Liver (tissue), 9 donors: ENCODE results near the gene UNKL. TPM values are rescaled to one million over a fixed set of nuclear protein-coding genes. Genes with fewer than 3 reads are reported as not detected.

Experiments used
- DNase-seq: peaks from one replicate; pipeline ENCODE4 v3.0.0-alpha.2; 2017; ENCODE audit warnings: low spot score
- H3K27ac ChIP-seq, 2 donors: one replicate each; pipeline ENCODE4 v1.7.0; 2013; ENCODE audit warnings: inconsistent platforms in 2 of 2, low read length in 2 of 2, control low read depth in 1 of 2, low read depth in 1 of 2, mild to moderate bottlenecking in 1 of 2
- H3K27me3 ChIP-seq, 4 donors: one replicate each; pipeline versions ENCODE4 v1.6.1 to v1.7.0; 2013; ENCODE audit warnings: low read length in 3 of 4, inconsistent platforms in 1 of 4, mild to moderate bottlenecking in 1 of 4, moderate library complexity in 1 of 4; ENCODE audit not compliant: control insufficient read depth in 4 of 4, insufficient read depth in 4 of 4
- H3K36me3 ChIP-seq, 4 donors: one replicate each; pipeline versions ENCODE4 v1.6.1 to v1.7.0; 2013; ENCODE audit warnings: low read length in 3 of 4, mild to moderate bottlenecking in 3 of 4, low read depth in 1 of 4, moderate library complexity in 1 of 4; ENCODE audit not compliant: control insufficient read depth in 4 of 4, insufficient read depth in 3 of 4
- H3K4me1 ChIP-seq, 4 donors: one replicate each; pipeline versions ENCODE4 v1.6.1 to v1.7.0; 2013; ENCODE audit warnings: low read length in 3 of 4, mild to moderate bottlenecking in 3 of 4, moderate library complexity in 1 of 4; ENCODE audit not compliant: control insufficient read depth in 4 of 4, insufficient read depth in 4 of 4
- H3K4me3 ChIP-seq, 3 donors: one replicate each; pipeline versions ENCODE4 v1.6.1 to v1.7.0; 2013; ENCODE audit warnings: low read length in 3 of 3, control low read depth in 1 of 3, low read depth in 1 of 3, mild to moderate bottlenecking in 1 of 3
- H3K9ac ChIP-seq, 2 donors: one replicate each; pipeline ENCODE4 v1.7.0; 2013; ENCODE audit warnings: low read length in 2 of 2, mild to moderate bottlenecking in 2 of 2, moderate library complexity in 2 of 2, control low read depth in 1 of 2, low read depth in 1 of 2
- H3K9me3 ChIP-seq, 4 donors: one replicate each; pipeline versions ENCODE4 v1.6.1 to v1.7.0; 2013; ENCODE audit warnings: low read length in 3 of 4; ENCODE audit not compliant: control insufficient read depth in 4 of 4
- EGR1 ChIP-seq, 2 donors: IDR thresholded peaks; 2 replicates each; pipeline ENCODE4 v1.6.1; 2016 to 2018; ENCODE audit warnings: antibody characterized with exemption in 2 of 2, low read depth in 2 of 2
- FOXA1 ChIP-seq: IDR thresholded peaks from 2 replicates; pipeline ENCODE4 v1.6.1; 2016; ENCODE audit warnings: antibody characterized with exemption
- FOXA2 ChIP-seq: IDR thresholded peaks from 2 replicates; pipeline ENCODE4 v1.6.1; 2016; ENCODE audit warnings: antibody characterized with exemption
- GABPA ChIP-seq, 2 donors: IDR thresholded peaks in 1 of 2; conservative IDR thresholded peaks in 1 of 2; 2 replicates each; pipeline ENCODE4 v1.6.1; 2016; ENCODE audit warnings: antibody characterized with exemption in 2 of 2, mild to moderate bottlenecking in 1 of 2, moderate library complexity in 1 of 2
- HNF4A ChIP-seq, 2 donors: conservative IDR thresholded peaks; 2 replicates each; pipeline ENCODE4 v1.6.1; 2016; ENCODE audit warnings: antibody characterized with exemption in 2 of 2, mild to moderate bottlenecking in 2 of 2
- HNF4G ChIP-seq: IDR thresholded peaks from 2 replicates; pipeline ENCODE4 v1.6.1; 2016; ENCODE audit warnings: antibody characterized with exemption
- JUND ChIP-seq, 2 donors: IDR thresholded peaks; 2 replicates each; pipeline ENCODE4 v1.6.1; 2016; ENCODE audit warnings: antibody characterized with exemption in 2 of 2
- RXRA ChIP-seq, 2 donors: IDR thresholded peaks; 2 replicates each; pipeline ENCODE4 v1.6.1; 2017 to 2018; ENCODE audit warnings: antibody characterized with exemption in 2 of 2, mild to moderate bottlenecking in 1 of 2
- SP1 ChIP-seq: IDR thresholded peaks from 2 replicates; pipeline ENCODE4 v1.6.1; 2018; ENCODE audit warnings: antibody characterized with exemption, mild to moderate bottlenecking
- YY1 ChIP-seq: IDR thresholded peaks from 2 replicates; pipeline ENCODE4 v1.6.1; 2016; ENCODE audit warnings: antibody characterized with exemption, mild to moderate bottlenecking
- WGBS: extraction: QIAGEN DNeasy Blood & Tissue Kit; methylation state at CpG from one replicate; pipeline ENCODE4 v1.1.7; 2013; 5-methylcytosine and 5-hydroxymethylcytosine counted together
- polyA plus RNA-seq, 2 donors: library from polyadenylated mRNA; stranded (reverse) in 1 of 2; unstranded in 1 of 2; fragments of 200-250 nt in 1 of 2; fragments of >200 nt in 1 of 2; fragmentation: Nextera tagmentation in 1 of 2; extraction: Ambion mirVana in 1 of 2; gene quantifications; one replicate each; pipeline versions ENCODE4 v1.2.1 to v1.2.3, GENCODE V29; 2013 to 2015
- total RNA-seq, 2 donors: library from RNA; depleted of rRNA; stranded (reverse); fragments of >200 nt; gene quantifications; one replicate each; pipeline ENCODE4 v1.2.3, GENCODE V29; 2014
- TF ChIP-seq, protein P1 (sequence below): IDR thresholded peaks from 2 replicates; pipeline ENCODE4 v1.6.1; 2016; ENCODE audit warnings: antibody characterized with exemption
- TF ChIP-seq, protein P2 (sequence below): IDR thresholded peaks from 2 replicates; pipeline ENCODE4 v1.6.1; 2016; ENCODE audit warnings: antibody characterized with exemption
- TF ChIP-seq, protein P3 (sequence below): IDR thresholded peaks from 2 replicates; pipeline ENCODE4 v1.6.1; 2016; ENCODE audit warnings: antibody characterized with exemption
- TF ChIP-seq, protein P4 (sequence below): IDR thresholded peaks from 2 replicates; pipeline ENCODE4 v1.6.1; 2016; ENCODE audit warnings: antibody characterized with exemption, mild to moderate bottlenecking
- donor health status: healthy.
- donor health status: healthy.
- donor health status: healthy.
- donor health status: healthy.
- donor health status: healthy.

The UNKL gene
- total and polyA plus RNA-seq, 4 donors, result 3.5 to 14.7 (median 6.6) TPM

DNA sequence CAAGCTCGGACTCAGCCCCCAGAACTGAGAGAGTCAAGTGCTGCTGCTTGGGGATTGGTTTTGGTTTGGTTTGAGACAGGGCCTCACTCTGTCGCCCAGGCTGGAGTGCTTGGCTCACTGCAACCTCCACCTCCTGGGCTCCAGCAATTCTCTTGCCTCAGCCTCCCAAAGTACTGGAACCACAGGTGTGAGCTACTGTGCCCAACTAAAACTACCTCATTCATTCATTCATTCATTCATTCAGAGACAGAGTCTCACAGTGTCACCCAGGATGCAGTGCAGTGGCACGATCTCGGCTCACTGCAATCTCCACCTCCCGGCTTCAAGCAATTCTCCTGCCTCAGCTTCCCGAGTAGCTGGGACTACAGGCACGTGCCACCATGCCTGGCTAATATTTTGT, 24.7 kb downstream of the UNKL start:
- Histone ChIP-seq H3K9me3 (no peaks in the 10 kb centered on the region), H3K4me1 (no peaks in the 10 kb centered on the region), H3K4me3 (no peak overlapping the region), H3K27me3 (no peaks in the 10 kb centered on the region), H3K27ac (no peak overlapping the region), H3K36me3 (peaks cover 20 to 58% (median 21%) of the 10 kb centered on the region in 4 donors), H3K9ac (no peak overlapping the region)
- TF ChIP-seq, protein P1, sequence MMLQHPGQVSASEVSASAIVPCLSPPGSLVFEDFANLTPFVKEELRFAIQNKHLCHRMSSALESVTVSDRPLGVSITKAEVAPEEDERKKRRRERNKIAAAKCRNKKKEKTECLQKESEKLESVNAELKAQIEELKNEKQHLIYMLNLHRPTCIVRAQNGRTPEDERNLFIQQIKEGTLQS, result no peak
- TF ChIP-seq FOXA2, result no peak
- TF ChIP-seq YY1, result no peak
- no peak for TF ChIP-seq HNF4G
- TF ChIP-seq, protein P2, sequence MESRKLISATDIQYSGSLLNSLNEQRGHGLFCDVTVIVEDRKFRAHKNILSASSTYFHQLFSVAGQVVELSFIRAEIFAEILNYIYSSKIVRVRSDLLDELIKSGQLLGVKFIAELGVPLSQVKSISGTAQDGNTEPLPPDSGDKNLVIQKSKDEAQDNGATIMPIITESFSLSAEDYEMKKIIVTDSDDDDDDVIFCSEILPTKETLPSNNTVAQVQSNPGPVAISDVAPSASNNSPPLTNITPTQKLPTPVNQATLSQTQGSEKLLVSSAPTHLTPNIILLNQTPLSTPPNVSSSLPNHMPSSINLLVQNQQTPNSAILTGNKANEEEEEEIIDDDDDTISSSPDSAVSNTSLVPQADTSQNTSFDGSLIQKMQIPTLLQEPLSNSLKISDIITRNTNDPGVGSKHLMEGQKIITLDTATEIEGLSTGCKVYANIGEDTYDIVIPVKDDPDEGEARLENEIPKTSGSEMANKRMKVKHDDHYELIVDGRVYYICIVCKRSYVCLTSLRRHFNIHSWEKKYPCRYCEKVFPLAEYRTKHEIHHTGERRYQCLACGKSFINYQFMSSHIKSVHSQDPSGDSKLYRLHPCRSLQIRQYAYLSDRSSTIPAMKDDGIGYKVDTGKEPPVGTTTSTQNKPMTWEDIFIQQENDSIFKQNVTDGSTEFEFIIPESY, result no peak
- no peak for TF ChIP-seq RXRA (IDR thresholded peaks at IDR 0.05)
- 96% methylated on average over 7 of the region's 7 CpGs for WGBS
- no peak for DNase-seq

DNA sequence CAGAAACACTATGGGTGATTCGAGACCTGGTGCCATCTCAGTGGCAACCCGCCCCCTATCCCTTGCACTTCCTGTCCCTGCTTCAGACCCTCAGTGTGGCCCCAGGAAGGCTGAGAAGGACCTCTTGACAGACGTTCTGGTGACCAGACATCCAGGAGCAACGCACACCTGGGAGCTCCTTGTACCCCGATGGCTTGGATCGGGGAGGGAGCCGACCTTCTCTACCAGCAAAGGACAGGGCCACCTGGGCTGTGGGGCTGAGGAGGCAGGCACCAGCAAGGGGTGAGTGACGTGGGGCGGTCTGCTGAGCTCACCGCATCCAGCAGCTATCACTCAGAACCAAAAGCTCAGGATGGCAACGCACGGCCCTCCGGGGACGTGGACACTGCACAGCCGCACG, 27.2 kb downstream of the UNKL start:
- Histone ChIP-seq H3K4me1 (no peaks in the 10 kb centered on the region), H3K36me3 (peaks cover 10 to 49% (median 15%) of the 10 kb centered on the region in 4 donors)
- DNase-seq, result no peak

DNA sequence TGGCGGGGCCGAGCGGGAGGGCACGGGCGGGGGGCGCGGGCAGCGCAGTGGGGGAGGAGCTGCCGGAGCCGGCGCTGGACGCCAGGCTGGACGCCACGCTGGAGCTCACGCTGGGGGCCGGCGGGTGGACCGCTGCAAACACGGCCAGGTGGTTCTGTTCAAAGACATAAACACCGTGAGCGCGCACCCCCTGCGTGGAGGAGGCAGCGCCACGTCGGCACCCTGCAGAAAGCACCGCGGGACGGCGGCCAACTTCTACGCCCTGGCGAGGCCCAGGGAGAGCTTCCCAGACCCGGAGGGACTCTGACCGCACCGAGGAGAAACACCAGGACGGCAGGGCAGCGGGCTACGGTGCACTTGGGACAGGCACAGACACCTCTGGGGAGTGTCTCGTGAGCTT, 29.3 kb downstream of the UNKL start:
- H3K27me3 ChIP-seq, result no peaks in the 10 kb centered on the region
- no peak overlapping the region for H3K4me3 ChIP-seq
- no peaks in the 10 kb centered on the region for H3K4me1 ChIP-seq
- peaks cover 5 to 48% (median 10%) of the 10 kb centered on the region in 4 donors for H3K36me3 ChIP-seq
- WGBS, result 97% methylated on average over 39 of the region's 39 CpGs
- no peak for DNase-seq
- H3K9me3 ChIP-seq, result no peaks in the 10 kb centered on the region
- H3K27ac ChIP-seq, result no peak overlapping the region
- no peak overlapping the region for H3K9ac ChIP-seq
- TF ChIP-seq, protein P3, sequence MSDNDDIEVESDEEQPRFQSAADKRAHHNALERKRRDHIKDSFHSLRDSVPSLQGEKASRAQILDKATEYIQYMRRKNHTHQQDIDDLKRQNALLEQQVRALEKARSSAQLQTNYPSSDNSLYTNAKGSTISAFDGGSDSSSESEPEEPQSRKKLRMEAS, result no peak
- no peak for TF ChIP-seq FOXA1
- TF ChIP-seq YY1, result no peak
- TF ChIP-seq HNF4A (conservative IDR thresholded peaks at IDR 0.05), result no peak
- no peak for TF ChIP-seq JUND (IDR thresholded peaks at IDR 0.05)
- TF ChIP-seq GABPA (IDR thresholded peaks at IDR 0.05 in 1 of 2, conservative IDR thresholded peaks at IDR 0.05 in 1 of 2), result no peak
- no peak for TF ChIP-seq SP1
- no peak for TF ChIP-seq RXRA (IDR thresholded peaks at IDR 0.05)
- TF ChIP-seq FOXA2, result no peak
- TF ChIP-seq, protein P4, sequence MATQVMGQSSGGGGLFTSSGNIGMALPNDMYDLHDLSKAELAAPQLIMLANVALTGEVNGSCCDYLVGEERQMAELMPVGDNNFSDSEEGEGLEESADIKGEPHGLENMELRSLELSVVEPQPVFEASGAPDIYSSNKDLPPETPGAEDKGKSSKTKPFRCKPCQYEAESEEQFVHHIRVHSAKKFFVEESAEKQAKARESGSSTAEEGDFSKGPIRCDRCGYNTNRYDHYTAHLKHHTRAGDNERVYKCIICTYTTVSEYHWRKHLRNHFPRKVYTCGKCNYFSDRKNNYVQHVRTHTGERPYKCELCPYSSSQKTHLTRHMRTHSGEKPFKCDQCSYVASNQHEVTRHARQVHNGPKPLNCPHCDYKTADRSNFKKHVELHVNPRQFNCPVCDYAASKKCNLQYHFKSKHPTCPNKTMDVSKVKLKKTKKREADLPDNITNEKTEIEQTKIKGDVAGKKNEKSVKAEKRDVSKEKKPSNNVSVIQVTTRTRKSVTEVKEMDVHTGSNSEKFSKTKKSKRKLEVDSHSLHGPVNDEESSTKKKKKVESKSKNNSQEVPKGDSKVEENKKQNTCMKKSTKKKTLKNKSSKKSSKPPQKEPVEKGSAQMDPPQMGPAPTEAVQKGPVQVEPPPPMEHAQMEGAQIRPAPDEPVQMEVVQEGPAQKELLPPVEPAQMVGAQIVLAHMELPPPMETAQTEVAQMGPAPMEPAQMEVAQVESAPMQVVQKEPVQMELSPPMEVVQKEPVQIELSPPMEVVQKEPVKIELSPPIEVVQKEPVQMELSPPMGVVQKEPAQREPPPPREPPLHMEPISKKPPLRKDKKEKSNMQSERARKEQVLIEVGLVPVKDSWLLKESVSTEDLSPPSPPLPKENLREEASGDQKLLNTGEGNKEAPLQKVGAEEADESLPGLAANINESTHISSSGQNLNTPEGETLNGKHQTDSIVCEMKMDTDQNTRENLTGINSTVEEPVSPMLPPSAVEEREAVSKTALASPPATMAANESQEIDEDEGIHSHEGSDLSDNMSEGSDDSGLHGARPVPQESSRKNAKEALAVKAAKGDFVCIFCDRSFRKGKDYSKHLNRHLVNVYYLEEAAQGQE, result no peak
- TF ChIP-seq, protein P1, result no peak

More for the DNA sequence above, 27.2 kb downstream of the UNKL start:
- Histone ChIP-seq H3K27me3 (no peaks in the 10 kb centered on the region), H3K9ac (no peak overlapping the region), H3K27ac (no peak overlapping the region), H3K4me3 (no peak overlapping the region), H3K9me3 (no peaks in the 10 kb centered on the region)
- TF ChIP-seq, protein P4, result no peak
- TF ChIP-seq, protein P3, result no peak
- no peak for TF ChIP-seq EGR1 (IDR thresholded peaks at IDR 0.05; ENCODE audit: low read depth in 2 of 2)
- TF ChIP-seq, protein P1, result no peak
- 95% methylated on average over 16 of the region's 16 CpGs for WGBS
